GM10248 (cell line): ENCODE measurements around the gene TES.

Experiments
- CTCF ChIA-PET: fragments of 300-600 bp; sonication (Branson Sonifier 250); formaldehyde crosslinking; extraction: SDS; loops from one replicate; lab custom pipeline; 2021; ENCODE audit warnings: antibody characterized with exemption; lab: Yijun Ruan, JAX
- POLR2A ChIA-PET: fragments of 350-650 bp; sonication (Branson Sonifier 250); formaldehyde crosslinking; extraction: SDS; loops from one replicate; lab custom pipeline; 2020; ENCODE audit warnings: antibody characterized with exemption; lab: Yijun Ruan, JAX
- DNase-seq: peaks from one replicate; pipeline ENCODE4 v3.0.0; 2012; ENCODE audit errors: extremely low spot score
- TF ChIP-seq, protein P1 (sequence below): IDR thresholded peaks from 2 replicates; pipeline ENCODE4 v1.5.1; 2012; ENCODE audit warnings: mild to moderate bottlenecking, low read depth; ENCODE audit errors: extremely low read depth, missing control alignments, control extremely low read depth

The TES gene

DNA sequence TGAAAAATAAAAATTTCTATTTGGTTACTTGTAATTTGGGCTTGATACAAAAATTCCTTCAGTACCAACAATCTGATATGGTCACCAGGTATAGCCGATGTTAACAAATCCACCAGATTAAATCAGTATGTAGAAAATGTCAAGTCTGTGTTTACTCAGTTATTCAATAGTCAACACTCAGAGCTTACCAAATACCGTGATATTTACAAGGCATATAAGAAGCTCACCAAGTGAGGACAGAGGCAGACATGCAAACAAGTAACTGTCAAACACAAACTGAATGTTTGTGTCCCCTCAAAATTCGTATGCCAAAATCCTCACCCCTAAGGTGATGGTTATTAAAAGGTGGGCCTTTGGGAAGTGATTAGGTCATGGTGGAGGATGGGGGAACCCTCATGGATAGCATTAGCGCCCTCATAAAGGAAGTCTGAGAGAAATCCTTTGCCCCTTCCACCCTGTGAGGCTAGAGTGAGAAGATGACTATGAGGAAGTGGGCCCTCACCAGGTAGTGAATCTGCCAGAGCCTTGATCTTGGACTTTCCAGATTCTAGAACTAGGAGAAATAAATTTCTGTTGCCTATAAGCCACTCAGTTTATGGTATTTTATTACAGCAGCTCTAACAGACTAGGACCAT lies 63.1 kb downstream of the TES start:
- ChIA-PET POLR2A (no interaction called here), CTCF (interaction anchor here (1.3 to 2.8 kb wide), 2 partner anchors 15 to 318 kb away, joined by 4 to 16 read pairs; no protein-coding TSS in a partner anchor)
- TF ChIP-seq, protein P1, sequence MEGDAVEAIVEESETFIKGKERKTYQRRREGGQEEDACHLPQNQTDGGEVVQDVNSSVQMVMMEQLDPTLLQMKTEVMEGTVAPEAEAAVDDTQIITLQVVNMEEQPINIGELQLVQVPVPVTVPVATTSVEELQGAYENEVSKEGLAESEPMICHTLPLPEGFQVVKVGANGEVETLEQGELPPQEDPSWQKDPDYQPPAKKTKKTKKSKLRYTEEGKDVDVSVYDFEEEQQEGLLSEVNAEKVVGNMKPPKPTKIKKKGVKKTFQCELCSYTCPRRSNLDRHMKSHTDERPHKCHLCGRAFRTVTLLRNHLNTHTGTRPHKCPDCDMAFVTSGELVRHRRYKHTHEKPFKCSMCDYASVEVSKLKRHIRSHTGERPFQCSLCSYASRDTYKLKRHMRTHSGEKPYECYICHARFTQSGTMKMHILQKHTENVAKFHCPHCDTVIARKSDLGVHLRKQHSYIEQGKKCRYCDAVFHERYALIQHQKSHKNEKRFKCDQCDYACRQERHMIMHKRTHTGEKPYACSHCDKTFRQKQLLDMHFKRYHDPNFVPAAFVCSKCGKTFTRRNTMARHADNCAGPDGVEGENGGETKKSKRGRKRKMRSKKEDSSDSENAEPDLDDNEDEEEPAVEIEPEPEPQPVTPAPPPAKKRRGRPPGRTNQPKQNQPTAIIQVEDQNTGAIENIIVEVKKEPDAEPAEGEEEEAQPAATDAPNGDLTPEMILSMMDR, result no peak
- no peak for DNase-seq

DNA sequence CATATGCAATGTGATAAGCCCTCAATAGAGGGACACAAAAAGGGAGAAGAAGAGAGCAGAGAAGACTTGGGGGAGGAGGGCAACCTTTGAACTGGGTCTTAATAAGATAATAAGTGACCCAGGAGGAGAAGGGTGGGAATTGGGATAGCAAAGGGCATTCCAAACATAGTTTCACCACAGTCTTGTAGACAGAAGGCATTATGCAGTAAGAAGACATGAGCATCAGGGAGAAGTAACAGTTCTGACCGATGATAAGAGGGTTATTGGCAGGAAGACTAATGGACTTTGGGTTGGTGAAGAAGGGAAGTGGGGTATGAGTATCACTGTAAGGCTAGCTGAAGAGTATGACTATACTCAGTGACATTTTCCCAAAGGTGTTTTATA lies 63.6 kb downstream of the TES start:
- POLR2A ChIA-PET, result no interaction called here
- CTCF ChIA-PET, result no interaction called here

DNA sequence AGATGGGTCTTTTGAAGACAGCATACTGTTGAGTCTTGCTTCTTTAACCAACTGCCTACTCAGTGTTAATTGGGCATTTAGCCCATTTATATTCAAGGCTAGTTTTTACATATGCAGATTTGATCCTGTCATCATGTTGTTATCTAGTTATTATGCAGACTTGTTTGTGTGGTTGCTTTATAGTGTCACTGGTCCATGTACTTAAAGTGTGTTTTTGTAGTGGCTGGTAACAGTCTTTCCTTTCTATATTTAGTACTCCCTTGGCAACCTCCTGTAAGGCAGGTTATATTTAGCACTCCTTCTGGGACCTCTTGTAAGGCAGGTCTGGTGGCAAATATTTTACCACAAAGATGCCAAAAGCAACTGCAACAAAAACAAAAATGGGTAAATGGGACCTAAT lies 66.7 kb downstream of the TES start:
- DNase-seq, result no peak
- CTCF ChIA-PET, result no interaction called here
- POLR2A ChIA-PET, result no interaction called here
- TF ChIP-seq, protein P1, result no peak

More for the DNA sequence above, 63.6 kb downstream of the TES start:
- no peak for DNase-seq
- TF ChIP-seq, protein P1, result no peak

DNA sequence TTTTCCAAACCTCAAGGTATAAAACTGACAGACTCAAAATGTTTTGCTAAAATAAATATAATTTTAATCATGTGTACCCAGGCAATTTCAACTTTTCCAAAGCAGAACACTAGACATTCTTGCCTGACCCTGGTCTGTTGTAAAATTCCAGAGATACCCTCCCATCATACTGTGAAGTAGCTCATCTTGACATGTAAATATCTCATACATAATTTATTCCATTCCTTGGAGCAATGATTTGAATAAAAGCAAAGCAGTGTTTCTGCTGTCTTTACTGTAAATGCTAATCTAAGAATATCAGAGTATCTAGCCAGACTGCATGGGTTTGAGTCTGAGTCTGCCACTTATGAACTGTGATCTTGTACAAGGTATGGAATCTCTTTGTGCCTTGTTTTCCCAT lies 68.9 kb downstream of the TES start:
- no peak for DNase-seq
- CTCF ChIA-PET, result interaction anchor here (0.6 to 3.7 kb wide), 3 partner anchors 21 to 432 kb away, joined by 3 to 19 read pairs (median 3); no protein-coding TSS in a partner anchor
- TF ChIP-seq, protein P1, result no peak
- POLR2A ChIA-PET, result no interaction called here

DNA sequence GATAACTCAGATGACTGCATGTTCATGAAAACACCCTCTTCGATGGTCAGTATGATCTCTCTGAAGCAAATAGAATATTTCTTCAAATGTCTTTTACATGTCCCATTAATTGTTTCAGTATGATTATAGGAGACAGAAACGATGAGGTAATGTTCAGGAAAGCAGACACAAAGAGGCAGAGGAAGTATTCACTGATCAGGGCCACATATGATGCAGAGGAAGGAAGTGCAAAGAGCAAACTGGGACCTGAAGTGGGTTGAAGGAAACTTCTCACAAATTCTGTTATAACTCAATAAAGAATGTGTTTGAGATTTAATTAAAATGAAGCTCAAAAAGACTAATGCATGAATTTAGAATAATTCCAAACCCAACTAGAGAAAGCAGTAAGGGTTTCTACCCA lies 70.5 kb downstream of the TES start:
- POLR2A ChIA-PET, result no interaction called here
- CTCF ChIA-PET, result interaction anchor here (3.7 kb wide), 1 partner anchor 22 kb away, joined by 19 read pairs; no protein-coding TSS in a partner anchor
- DNase-seq, result no peak
- TF ChIP-seq, protein P1, result no peak

DNA sequence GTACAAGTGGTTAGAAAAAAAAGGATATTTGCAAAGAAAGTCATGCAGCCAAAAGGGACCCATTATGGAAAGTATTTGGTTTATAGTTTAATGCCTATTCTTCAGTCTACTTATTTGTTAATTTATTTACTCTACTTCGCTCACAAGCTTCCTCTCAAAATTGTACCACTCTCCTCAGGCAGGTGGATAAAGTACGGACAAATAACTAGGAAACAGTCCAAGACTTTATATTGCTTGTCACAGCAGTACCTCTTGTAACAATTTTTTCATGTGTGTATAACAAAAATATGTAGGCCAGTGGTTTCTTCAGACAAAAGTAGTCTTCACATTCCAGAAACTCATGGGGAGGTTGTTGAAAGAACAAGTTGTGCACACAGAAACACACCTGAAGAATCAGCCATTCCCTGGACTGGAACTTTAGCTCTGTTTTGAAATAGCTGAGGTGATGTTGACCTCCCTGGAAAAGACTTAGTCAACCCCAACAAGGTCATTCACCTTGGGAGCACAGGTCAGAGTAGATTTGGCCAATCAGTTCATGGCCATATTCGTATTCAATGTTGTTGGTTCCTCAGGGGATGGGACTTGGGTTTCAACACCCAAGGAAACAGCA lies 73.4 kb downstream of the TES start:
- DNase-seq, result no peak
- TF ChIP-seq, protein P1, result no peak
- ChIA-PET CTCF (interaction anchor here (0.9 to 1.1 kb wide), 2 partner anchors 11 to 20 kb away, joined by 3 read pairs; no protein-coding TSS in a partner anchor), POLR2A (no interaction called here)
